ENCODE measurements around the gene HM13.
A peak's percentile ranks its signal among the peaks of the same experiment; 100 is the strongest.
"Not testable (repeated sequence)": the region's sequence is repeated elsewhere in the genome, so short reads cannot be mapped to it uniquely, and the experiment has no call there.

The HM13 gene

DNA sequence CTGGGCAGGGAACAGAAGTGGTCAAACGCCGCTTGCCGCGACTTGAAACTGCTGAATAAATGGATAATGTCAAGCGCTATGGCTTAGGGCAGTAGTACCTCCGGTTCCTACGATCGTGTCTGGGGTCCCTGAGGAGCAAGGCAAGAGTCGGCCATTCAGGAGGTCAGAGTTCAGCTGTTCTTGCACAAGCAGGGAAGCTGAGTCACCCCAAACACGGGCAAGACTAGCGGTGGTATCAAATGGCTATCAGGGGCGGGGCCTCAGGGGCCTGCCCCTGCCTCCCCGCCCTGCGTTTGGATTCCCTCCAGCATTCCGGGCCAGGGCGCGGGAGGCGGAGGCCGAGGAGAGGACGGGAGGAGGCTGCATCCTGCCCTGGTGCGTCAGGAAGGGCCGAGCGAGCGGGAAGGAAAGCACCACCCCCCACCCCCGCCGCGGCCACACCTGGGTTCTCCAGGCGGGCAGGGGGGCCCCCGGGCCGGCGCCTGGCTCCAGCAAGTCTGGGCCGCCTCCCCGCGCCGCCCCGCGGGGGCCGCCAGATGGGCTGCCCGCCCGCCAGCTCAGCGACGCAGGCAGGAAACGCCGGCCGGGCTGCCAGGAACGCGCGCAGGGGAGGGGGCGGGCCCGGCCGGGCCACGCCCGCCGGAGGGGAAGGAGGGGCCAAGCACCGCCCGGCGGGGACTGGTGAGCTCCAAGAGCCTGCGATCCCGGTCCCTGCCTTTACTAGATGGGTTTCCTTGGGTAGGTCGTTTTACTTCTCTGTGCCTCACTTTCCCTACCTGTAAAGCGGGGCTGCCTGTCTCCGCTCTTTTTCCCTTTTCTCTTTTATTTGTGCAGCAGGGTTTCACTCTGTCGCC lies 58.7 kb downstream of the HM13 start:
- no peak for TF ChIP-seq SPI1 (IDR thresholded peaks at IDR 0.05; ENCODE audit: borderline replicate concordance, low read depth)
- TF ChIP-seq, protein P1, sequence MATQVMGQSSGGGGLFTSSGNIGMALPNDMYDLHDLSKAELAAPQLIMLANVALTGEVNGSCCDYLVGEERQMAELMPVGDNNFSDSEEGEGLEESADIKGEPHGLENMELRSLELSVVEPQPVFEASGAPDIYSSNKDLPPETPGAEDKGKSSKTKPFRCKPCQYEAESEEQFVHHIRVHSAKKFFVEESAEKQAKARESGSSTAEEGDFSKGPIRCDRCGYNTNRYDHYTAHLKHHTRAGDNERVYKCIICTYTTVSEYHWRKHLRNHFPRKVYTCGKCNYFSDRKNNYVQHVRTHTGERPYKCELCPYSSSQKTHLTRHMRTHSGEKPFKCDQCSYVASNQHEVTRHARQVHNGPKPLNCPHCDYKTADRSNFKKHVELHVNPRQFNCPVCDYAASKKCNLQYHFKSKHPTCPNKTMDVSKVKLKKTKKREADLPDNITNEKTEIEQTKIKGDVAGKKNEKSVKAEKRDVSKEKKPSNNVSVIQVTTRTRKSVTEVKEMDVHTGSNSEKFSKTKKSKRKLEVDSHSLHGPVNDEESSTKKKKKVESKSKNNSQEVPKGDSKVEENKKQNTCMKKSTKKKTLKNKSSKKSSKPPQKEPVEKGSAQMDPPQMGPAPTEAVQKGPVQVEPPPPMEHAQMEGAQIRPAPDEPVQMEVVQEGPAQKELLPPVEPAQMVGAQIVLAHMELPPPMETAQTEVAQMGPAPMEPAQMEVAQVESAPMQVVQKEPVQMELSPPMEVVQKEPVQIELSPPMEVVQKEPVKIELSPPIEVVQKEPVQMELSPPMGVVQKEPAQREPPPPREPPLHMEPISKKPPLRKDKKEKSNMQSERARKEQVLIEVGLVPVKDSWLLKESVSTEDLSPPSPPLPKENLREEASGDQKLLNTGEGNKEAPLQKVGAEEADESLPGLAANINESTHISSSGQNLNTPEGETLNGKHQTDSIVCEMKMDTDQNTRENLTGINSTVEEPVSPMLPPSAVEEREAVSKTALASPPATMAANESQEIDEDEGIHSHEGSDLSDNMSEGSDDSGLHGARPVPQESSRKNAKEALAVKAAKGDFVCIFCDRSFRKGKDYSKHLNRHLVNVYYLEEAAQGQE (IDR thresholded peaks at IDR 0.05; ENCODE audit: insufficient replicate concordance, low read depth) = no peak
- peak; percentile 76 for TF ChIP-seq POLR2AphosphoS5 (IDR thresholded peaks at IDR 0.05; ENCODE audit: low read depth)
- peak; percentile 87 to 92 for DNase-seq (ENCODE audit: low read depth in 1 of 2, low spot score in 1 of 2)
- peak overlapping the region; percentile 58 for H3K4me3 ChIP-seq (replicated peaks; ENCODE audit: insufficient read depth, low read length)
- H3K27me3 ChIP-seq (ENCODE audit: insufficient read depth, poor library complexity, severe bottlenecking) = no peaks in the 10 kb centered on the region
- H3K27ac ChIP-seq (replicated peaks) = peak overlapping the region; percentile 74

DNA sequence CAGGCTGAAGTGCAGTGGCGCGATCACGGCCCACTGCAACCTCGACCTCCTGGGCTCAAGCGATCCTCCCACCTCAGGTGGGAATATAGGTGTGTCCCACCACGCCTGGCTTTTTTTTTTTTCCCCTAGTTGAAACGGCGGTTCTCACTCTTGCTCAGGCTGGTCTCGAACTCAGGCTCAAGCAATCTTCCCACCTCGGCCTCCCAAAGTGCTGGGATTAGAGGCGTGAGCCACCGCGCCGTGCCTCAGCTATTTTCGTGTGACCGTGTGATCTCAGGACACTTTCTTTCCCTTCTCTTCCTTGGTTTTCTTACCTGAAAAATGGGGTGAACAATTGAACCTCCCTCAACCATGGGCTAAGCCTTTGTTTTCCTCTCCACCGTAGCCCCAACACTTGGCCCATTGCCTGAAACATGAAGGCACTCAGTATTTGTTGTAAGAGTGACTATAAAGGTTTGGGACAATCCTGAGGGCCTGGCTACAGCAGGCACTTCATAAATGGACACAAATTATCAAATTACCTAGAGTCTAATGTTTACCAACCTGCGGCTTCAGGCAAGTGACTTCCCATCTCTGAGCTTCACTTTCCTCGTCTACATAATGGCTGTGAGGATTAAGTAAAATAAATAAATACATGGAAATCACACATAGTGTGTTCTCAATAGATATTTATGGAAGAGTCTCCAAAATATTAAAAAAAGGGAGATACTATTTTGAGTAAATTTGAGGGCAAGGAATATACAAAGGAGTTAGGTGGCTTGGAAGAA lies 59.5 kb downstream of the HM13 start:
- peak overlapping the region; percentile 27; the same call in 1 of the 2 replicates for H3K27ac ChIP-seq (replicated peaks)
- DNase-seq (ENCODE audit: low read depth in 1 of 2, low spot score in 1 of 2) = no peak
- H3K27me3 ChIP-seq (ENCODE audit: insufficient read depth, poor library complexity, severe bottlenecking) = no peaks in the 10 kb centered on the region
- TF ChIP-seq, protein P2, sequence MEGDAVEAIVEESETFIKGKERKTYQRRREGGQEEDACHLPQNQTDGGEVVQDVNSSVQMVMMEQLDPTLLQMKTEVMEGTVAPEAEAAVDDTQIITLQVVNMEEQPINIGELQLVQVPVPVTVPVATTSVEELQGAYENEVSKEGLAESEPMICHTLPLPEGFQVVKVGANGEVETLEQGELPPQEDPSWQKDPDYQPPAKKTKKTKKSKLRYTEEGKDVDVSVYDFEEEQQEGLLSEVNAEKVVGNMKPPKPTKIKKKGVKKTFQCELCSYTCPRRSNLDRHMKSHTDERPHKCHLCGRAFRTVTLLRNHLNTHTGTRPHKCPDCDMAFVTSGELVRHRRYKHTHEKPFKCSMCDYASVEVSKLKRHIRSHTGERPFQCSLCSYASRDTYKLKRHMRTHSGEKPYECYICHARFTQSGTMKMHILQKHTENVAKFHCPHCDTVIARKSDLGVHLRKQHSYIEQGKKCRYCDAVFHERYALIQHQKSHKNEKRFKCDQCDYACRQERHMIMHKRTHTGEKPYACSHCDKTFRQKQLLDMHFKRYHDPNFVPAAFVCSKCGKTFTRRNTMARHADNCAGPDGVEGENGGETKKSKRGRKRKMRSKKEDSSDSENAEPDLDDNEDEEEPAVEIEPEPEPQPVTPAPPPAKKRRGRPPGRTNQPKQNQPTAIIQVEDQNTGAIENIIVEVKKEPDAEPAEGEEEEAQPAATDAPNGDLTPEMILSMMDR (IDR thresholded peaks at IDR 0.05; ENCODE audit: insufficient read depth, low read length) = no peak
- TF ChIP-seq, protein P1 (IDR thresholded peaks at IDR 0.05; ENCODE audit: insufficient replicate concordance, low read depth) = no peak
- TF ChIP-seq SPI1 (IDR thresholded peaks at IDR 0.05; ENCODE audit: borderline replicate concordance, low read depth) (no peak), GABPA (IDR thresholded peaks at IDR 0.05; ENCODE audit: low read depth) (no peak), POLR2AphosphoS5 (IDR thresholded peaks at IDR 0.05; ENCODE audit: low read depth) (no peak)
- H3K4me3 ChIP-seq (replicated peaks; ENCODE audit: insufficient read depth, low read length) = peak overlapping the region; percentile 58

DNA sequence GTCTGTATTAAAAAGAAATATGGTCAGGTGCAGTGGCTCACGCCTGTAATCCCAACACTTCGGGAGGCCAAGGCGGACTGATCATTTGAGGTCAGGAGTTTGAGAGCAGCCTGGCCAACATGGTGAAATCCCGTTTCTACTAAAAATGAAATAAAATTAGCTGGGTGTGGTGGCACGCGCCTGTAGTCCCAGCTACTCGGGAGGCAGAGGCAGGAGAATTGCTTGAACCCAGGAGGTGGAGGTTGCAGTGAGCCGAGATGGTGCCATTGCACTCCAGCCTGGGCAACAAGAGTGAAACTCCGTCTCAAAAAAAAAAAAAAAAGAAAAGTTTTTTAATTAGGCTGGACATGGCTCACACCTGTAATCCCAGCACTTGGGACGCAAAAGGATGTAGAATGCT lies 60.7 kb downstream of the HM13 start:
- DNase-seq (ENCODE audit: low read depth in 1 of 2, low spot score in 1 of 2); H3K27me3 ChIP-seq (ENCODE audit: insufficient read depth, poor library complexity, severe bottlenecking); H3K27ac ChIP-seq (replicated peaks); H3K4me3 ChIP-seq (replicated peaks; ENCODE audit: insufficient read depth, low read length): not testable (repeated sequence)

GRCh38 chr20:31576751-31577150 lies 62.5 kb downstream of the HM13 start:
- Histone ChIP-seq H3K4me3 (replicated peaks; ENCODE audit: insufficient read depth, low read length) (no peak overlapping the region), H3K27me3 (ENCODE audit: insufficient read depth, poor library complexity, severe bottlenecking) (no peaks in the 10 kb centered on the region), H3K27ac (replicated peaks) (no peak overlapping the region)
- no peak for DNase-seq (ENCODE audit: low read depth in 1 of 2, low spot score in 1 of 2)
- no peak for TF ChIP-seq GABPA (IDR thresholded peaks at IDR 0.05; ENCODE audit: low read depth)
- TF ChIP-seq, protein P2 (IDR thresholded peaks at IDR 0.05; ENCODE audit: insufficient read depth, low read length) = no peak
- TF ChIP-seq POLR2AphosphoS5 (IDR thresholded peaks at IDR 0.05; ENCODE audit: low read depth) = no peak
- TF ChIP-seq, protein P1 (IDR thresholded peaks at IDR 0.05; ENCODE audit: insufficient replicate concordance, low read depth) = no peak
- TF ChIP-seq SPI1 (IDR thresholded peaks at IDR 0.05; ENCODE audit: borderline replicate concordance, low read depth) = no peak

All from HL-60 (cell line).